GM12872 (cell line): ENCODE measurements around the gene FBXL7.

Experiments
- TF ChIP-seq, protein P1 (sequence below): IDR thresholded peaks from 3 replicates; pipeline ENCODE4 v1.5.1; 2011; ENCODE audit warnings: low read depth, mild to moderate bottlenecking, low read length, moderate library complexity; ENCODE audit not compliant: insufficient read depth

FBXL7 gene

DNA sequence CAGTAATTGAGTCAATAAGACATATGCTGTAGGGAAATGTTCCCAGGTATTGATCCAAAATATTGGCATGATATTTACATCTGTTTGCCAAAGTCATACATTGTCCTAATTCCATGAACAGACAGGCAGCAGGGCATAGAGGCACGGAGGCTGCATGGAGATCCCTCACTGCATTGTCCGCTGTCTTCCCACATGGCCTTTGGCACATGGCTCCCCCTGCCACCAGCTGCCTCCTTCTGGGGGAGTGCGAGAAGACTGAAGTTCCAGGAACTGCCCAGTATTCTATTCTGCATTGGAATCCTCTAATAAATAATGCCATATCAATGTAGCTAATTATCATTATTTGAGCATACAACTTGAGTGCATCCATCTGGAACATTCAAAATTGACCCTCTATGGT, 269.0 kb downstream of the FBXL7 start:
- TF ChIP-seq, protein P1, sequence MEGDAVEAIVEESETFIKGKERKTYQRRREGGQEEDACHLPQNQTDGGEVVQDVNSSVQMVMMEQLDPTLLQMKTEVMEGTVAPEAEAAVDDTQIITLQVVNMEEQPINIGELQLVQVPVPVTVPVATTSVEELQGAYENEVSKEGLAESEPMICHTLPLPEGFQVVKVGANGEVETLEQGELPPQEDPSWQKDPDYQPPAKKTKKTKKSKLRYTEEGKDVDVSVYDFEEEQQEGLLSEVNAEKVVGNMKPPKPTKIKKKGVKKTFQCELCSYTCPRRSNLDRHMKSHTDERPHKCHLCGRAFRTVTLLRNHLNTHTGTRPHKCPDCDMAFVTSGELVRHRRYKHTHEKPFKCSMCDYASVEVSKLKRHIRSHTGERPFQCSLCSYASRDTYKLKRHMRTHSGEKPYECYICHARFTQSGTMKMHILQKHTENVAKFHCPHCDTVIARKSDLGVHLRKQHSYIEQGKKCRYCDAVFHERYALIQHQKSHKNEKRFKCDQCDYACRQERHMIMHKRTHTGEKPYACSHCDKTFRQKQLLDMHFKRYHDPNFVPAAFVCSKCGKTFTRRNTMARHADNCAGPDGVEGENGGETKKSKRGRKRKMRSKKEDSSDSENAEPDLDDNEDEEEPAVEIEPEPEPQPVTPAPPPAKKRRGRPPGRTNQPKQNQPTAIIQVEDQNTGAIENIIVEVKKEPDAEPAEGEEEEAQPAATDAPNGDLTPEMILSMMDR = no peak

- TF ChIP-seq, protein P1 = no peak
These were observed 272.2 kb downstream of the FBXL7 start for GRCh38 chr5:15772131-15772530.

- TF ChIP-seq, protein P1 = no peak
These were observed 274.7 kb downstream of the FBXL7 start for GRCh38 chr5:15774632-15775031.

DNA sequence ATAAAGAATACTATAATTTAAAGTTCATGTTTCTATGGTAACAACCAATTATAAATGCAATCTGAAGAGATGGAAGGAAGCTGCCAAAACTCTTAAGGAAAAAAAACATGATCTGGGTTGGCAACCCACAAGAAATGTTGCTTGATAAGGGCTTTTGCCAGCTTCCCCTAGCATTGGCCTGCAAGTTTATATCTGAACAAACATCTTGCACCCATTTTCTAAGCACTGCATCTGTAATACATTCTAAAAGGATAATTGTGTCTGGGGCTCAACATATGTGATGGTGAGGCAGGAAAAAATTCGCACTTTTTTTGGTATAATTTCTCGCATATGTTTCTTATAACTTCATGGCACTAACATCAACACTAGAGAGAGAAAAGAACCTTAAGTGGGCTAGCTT, 276.4 kb downstream of the FBXL7 start:
- TF ChIP-seq, protein P1 = no peak

GRCh38 chr5:15783734-15784133, 283.8 kb downstream of the FBXL7 start:
- TF ChIP-seq, protein P1 = no peak

GRCh38 chr5:15785531-15785981, 285.6 kb downstream of the FBXL7 start:
- TF ChIP-seq, protein P1 = no peak

DNA sequence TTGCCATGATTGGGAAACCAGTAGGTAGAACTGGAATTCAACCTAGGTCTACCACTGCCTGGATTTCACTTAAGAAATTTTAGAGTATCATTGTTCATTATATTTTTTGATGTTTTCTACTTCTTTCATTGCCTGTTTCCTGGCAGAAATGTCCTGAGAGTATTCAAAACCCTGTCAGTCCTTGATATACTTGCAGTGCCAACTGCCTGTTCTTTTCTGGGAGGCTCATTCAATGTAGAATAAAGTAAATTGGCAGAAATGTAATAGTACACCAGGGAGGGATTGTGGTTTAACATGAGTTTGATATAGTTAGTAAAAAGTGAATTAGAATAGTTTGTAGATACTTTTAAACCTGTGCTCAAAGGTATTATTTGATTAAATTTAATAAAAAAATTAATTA, 286.3 kb downstream of the FBXL7 start:
- TF ChIP-seq, protein P1 = no peak

DNA sequence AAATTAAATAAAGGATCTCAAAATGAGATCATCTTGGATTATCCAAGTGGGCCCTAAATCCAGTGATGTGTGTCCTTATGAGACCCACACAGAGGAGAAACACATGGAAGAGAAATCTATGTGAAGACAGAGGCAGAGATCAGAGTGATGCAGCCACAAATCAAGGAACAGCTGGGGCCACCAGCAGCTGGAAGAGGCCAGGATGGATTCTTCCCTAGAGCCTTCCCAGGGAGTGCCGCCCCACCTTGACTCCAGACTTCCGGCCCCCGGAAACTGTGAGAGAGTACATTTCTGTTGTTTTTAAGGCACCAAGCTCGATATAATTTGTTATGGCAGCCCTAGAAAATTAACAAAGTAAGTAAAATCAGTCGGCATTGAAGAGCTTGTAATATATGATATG, 286.9 kb downstream of the FBXL7 start:
- TF ChIP-seq, protein P1 = no peak
